ENCODE results near the gene RTN4R.
"Not testable (repeated sequence)": the region's sequence is repeated elsewhere in the genome, so short reads cannot be mapped to it uniquely, and the experiment has no call there.

Gene RTN4R

GRCh38 chr22:20267441-20268278 is 458 bp downstream of the RTN4R start:
- no peaks in the 10 kb centered on the region for H3K36me3 ChIP-seq
- intact Hi-C loops (cut with DNase I; ENCODE audit: low total_unique reads): loop anchor here (1.0 kb wide), 1 partner anchor 110 kb away; no protein-coding TSS in a partner anchor
- H3K4me1 ChIP-seq: peaks cover 0 to 17% (median 12%) of the 10 kb centered on the region in 4 donors
- H3K27ac ChIP-seq: no peak overlapping the region
- H3K9me3 ChIP-seq: no peaks in the 10 kb centered on the region
- DNase-seq: no peak
- no peak for TF ChIP-seq CTCF (IDR thresholded peaks at IDR 0.05)
- H3K4me3 ChIP-seq: peak overlapping the region; percentile 39 to 50
- peaks cover 0 to 13% of the 10 kb centered on the region in 2 donors for H3K27me3 ChIP-seq

GRCh38 chr22:20266667-20267440 is 1.3 kb downstream of the RTN4R start:
- H3K27me3 ChIP-seq; intact Hi-C loops (cut with DNase I; ENCODE audit: low total_unique reads); H3K27ac ChIP-seq; H3K36me3 ChIP-seq; H3K9me3 ChIP-seq; H3K4me3 ChIP-seq; DNase-seq: not testable (repeated sequence)
- peaks cover 0 to 17% (median 12%) of the 10 kb centered on the region in 4 donors for H3K4me1 ChIP-seq

- H3K27me3 ChIP-seq; DNase-seq; H3K9me3 ChIP-seq; H3K36me3 ChIP-seq; H3K27ac ChIP-seq; intact Hi-C loops (cut with DNase I; ENCODE audit: low total_unique reads); H3K4me3 ChIP-seq: not testable (repeated sequence)
- H3K4me1 ChIP-seq: peaks cover 0 to 17% (median 12%) of the 10 kb centered on the region in 4 donors
Measured at GRCh38 chr22:20265772-20266666, 2.1 kb downstream of the RTN4R start.

- no peaks in the 10 kb centered on the region for H3K9me3 ChIP-seq
- no peak overlapping the region for H3K4me3 ChIP-seq
- H3K27ac ChIP-seq: no peak overlapping the region
- peaks cover 0 to 17% (median 12%) of the 10 kb centered on the region in 4 donors for H3K4me1 ChIP-seq
- no peak for DNase-seq
- no peak for TF ChIP-seq CTCF (IDR thresholded peaks at IDR 0.05)
- no peaks in the 10 kb centered on the region for H3K27me3 ChIP-seq
- intact Hi-C loops (cut with DNase I; ENCODE audit: low total_unique reads): no loop called here
- no peaks in the 10 kb centered on the region for H3K36me3 ChIP-seq
Measured at GRCh38 chr22:20264614-20265452, 3.3 kb downstream of the RTN4R start.

- H3K4me1 ChIP-seq: peaks cover 0 to 16% (median 11%) of the 10 kb centered on the region in 4 donors
- DNase-seq; H3K27ac ChIP-seq; H3K9me3 ChIP-seq; H3K4me3 ChIP-seq; H3K27me3 ChIP-seq; intact Hi-C loops (cut with DNase I; ENCODE audit: low total_unique reads); H3K36me3 ChIP-seq: not testable (repeated sequence)
Measured at GRCh38 chr22:20263404-20264281, 4.5 kb downstream of the RTN4R start.

- intact Hi-C loops (cut with DNase I; ENCODE audit: low total_unique reads): no loop called here
Measured at GRCh38 chr22:20262582-20263147, 5.5 kb downstream of the RTN4R start.

More at GRCh38 chr22:20262582-20263147, 5.5 kb downstream of the RTN4R start:
- Histone ChIP-seq H3K36me3 (no peaks in the 10 kb centered on the region), H3K27ac (no peak overlapping the region), H3K9me3 (no peaks in the 10 kb centered on the region), H3K4me1 (peaks cover 0 to 9% (median 5%) of the 10 kb centered on the region in 4 donors), H3K4me3 (no peak overlapping the region), H3K27me3 (no peaks in the 10 kb centered on the region)
- TF ChIP-seq CTCF (IDR thresholded peaks at IDR 0.05): no peak
- no peak for DNase-seq
